Prostate gland (tissue), 2 donors: ENCODE data around the gene TSPAN18. TPM values are rescaled to one million over a fixed set of nuclear protein-coding genes. Genes with fewer than 3 reads are reported as not detected.

Source experiments
- DNase-seq: peaks from one replicate; pipeline ENCODE4 v3.0.0-alpha.2; 2019; ENCODE audit warnings: low spot score
- H3K27ac ChIP-seq, 2 donors: fragments of 200-600 bp; sonication (generic); 2 replicates each; pipeline ENCODE4 v1.5.1; 2017 to 2019
- H3K27me3 ChIP-seq: fragments of 200-600 bp; sonication (generic); replicated peaks from 2 replicates; pipeline ENCODE4 v1.5.1; 2019; ENCODE audit not compliant: insufficient read depth
- H3K36me3 ChIP-seq, 2 donors: fragments of 200-600 bp; sonication (generic); 1 replicate in 1 of 2; 2 replicates in 1 of 2; pipeline versions ENCODE4 v1.5.1 to v1.8.1; 2017 to 2019
- H3K4me1 ChIP-seq: fragments of 200-600 bp; sonication (generic); replicated peaks from 2 replicates; pipeline ENCODE4 v1.5.1; 2019
- H3K4me3 ChIP-seq, 2 donors: fragments of 200-600 bp; sonication (generic); 2 replicates each; pipeline ENCODE4 v1.5.1; 2017 to 2019
- H3K9me3 ChIP-seq: fragments of 200-600 bp; sonication (generic); 2 replicates; pipeline ENCODE4 v1.5.1; 2017
- CTCF ChIP-seq, 4 experiments: fragments of 200-600 bp in 2 of 4; fragments of 450-650 bp in 2 of 4; sonication (generic) in 2 of 4; IDR thresholded peaks; 1 replicate in 3 of 4; 2 replicates in 1 of 4; pipeline ENCODE4 v1.5.1; 2016 to 2019; ENCODE audit warnings: antibody characterized with exemption in 4 of 4, mild to moderate bottlenecking in 2 of 4, moderate library complexity in 2 of 4
- POLR2A ChIP-seq: fragments of 450-650 bp; IDR thresholded peaks from one replicate; pipeline ENCODE4 v1.6.1; 2016; ENCODE audit warnings: antibody characterized with exemption, mild to moderate bottlenecking
- POLR2AphosphoS5 ChIP-seq: sonication (generic); formaldehyde crosslinking; IDR thresholded peaks from one replicate; pipeline ENCODE4 v1.6.1; 2017; ENCODE audit warnings: antibody characterized with exemption
- WGBS: methylation state at CpG from one replicate; pipeline ENCODE4 v1.1.5; 2018; 5-methylcytosine and 5-hydroxymethylcytosine counted together
- intact Hi-C: fragments of 100-400 bp; cut with DNase I; formaldehyde crosslinking; loops from one replicate; pipeline ENCODE4 v1.14.2; 2022
- total RNA-seq, 2 donors: library from RNA; depleted of rRNA; stranded (reverse); fragments of >200 nt; gene quantifications; one replicate each; pipeline ENCODE4 v1.1.0, GENCODE V29; 2016

The TSPAN18 gene
- total RNA-seq, 2 donors from 2014 or later: 4.1 to 6.6 TPM

- no peak for TF ChIP-seq CTCF (IDR thresholded peaks at IDR 0.05)
- TF ChIP-seq POLR2AphosphoS5: no peak
- TF ChIP-seq POLR2A: no peak
- Histone ChIP-seq H3K4me1 (no peaks in the 10 kb centered on the region), H3K4me3 (no peak overlapping the region), H3K27me3 (no peaks in the 10 kb centered on the region), H3K36me3 (no peaks in the 10 kb centered on the region), H3K9me3 (no peaks in the 10 kb centered on the region), H3K27ac (no peak overlapping the region)
- intact Hi-C loops: no loop called here
- no peak for DNase-seq
- 85% methylated on average over 7 of the region's 7 CpGs for WGBS
Measured at GRCh38 chr11:44826922-44827643, 100.3 kb downstream of the TSPAN18 start.

DNA sequence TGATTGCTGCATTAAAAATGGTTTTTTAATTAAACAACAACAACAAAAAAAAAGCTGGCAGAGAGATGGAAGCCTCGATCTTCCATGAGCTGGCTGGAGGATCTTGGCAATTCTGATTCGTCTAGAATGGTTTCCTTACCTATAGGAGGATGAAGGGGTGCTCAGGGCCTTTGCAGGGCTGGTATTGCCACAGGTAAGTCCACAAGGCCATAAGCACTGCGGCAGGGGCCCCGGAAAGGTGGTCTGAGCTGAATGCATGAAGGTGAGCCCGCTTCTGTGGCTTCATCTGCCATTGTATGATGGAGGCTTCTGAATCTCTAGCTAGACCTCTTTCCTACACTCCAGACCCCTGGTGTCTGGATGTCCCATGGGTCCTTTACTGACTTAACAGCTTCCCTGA is 101.5 kb downstream of the TSPAN18 start:
- Histone ChIP-seq H3K27ac (no peak overlapping the region), H3K4me3 (no peak overlapping the region), H3K9me3 (no peaks in the 10 kb centered on the region), H3K27me3 (no peaks in the 10 kb centered on the region), H3K4me1 (no peaks in the 10 kb centered on the region), H3K36me3 (no peaks in the 10 kb centered on the region)
- no peak for TF ChIP-seq POLR2A
- no peak for TF ChIP-seq POLR2AphosphoS5
- TF ChIP-seq CTCF (IDR thresholded peaks at IDR 0.05): no peak
- 95% methylated on average over 5 of the region's 5 CpGs for WGBS
- intact Hi-C loops: no loop called here
- DNase-seq: no peak

- no peaks in the 10 kb centered on the region for H3K9me3 ChIP-seq
- no peak overlapping the region for H3K27ac ChIP-seq
- intact Hi-C loops: no loop called here
- no peaks in the 10 kb centered on the region for H3K36me3 ChIP-seq
- WGBS: 91% methylated on average over 2 of the region's 2 CpGs
- no peak for DNase-seq
- no peak overlapping the region for H3K4me3 ChIP-seq
- no peaks in the 10 kb centered on the region for H3K4me1 ChIP-seq
- H3K27me3 ChIP-seq: no peaks in the 10 kb centered on the region
- no peak for TF ChIP-seq CTCF (IDR thresholded peaks at IDR 0.05)
- TF ChIP-seq POLR2A: no peak
- no peak for TF ChIP-seq POLR2AphosphoS5
Measured at GRCh38 chr11:44829838-44830237, 103.1 kb downstream of the TSPAN18 start.

DNA sequence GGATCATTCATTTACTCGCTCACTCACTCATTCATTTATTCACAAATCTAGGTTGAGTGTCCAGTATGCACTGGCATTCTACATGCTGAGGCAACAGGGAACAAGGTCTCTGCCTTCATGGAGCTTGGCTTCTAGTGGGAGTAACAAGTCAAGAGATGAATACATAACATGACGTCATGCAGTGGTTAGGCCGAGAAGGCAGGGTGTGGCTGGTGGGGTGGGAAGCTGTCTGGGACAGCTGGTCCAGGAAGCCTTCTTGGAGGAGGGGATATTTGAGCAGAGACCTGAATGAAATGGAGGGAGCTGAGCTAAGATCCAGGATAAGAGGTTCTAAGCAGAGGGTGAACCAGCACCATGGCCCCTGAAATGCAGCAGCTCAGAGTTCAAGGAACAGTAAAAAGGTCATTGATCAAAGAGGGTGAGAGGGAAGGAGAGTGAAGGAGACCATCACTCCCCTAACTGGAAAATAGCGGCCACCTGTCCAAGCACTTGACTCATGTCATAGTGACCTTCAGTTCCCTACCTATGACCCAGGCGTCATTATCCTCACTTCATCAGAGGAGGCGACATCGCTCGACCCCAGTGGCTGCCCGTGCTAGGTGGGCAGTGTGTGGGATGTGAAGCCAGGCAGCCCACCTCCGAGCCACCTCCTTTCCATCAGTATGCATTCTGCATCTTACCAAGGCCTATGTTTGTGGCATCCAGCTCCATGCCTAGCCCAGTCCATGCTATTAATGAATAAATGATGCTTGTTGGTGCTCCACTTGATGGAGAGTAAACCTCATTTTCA is 105.0 kb downstream of the TSPAN18 start:
- Histone ChIP-seq H3K27ac (no peak overlapping the region), H3K9me3 (no peaks in the 10 kb centered on the region), H3K4me3 (no peak overlapping the region), H3K36me3 (no peaks in the 10 kb centered on the region), H3K4me1 (no peaks in the 10 kb centered on the region), H3K27me3 (no peaks in the 10 kb centered on the region)
- 90% methylated on average over 10 of the region's 10 CpGs for WGBS
- no peak for DNase-seq
- TF ChIP-seq POLR2A: no peak
- no peak for TF ChIP-seq CTCF (IDR thresholded peaks at IDR 0.05)
- no peak for TF ChIP-seq POLR2AphosphoS5
- intact Hi-C loops: no loop called here

GRCh38 chr11:44832452-44832851 is 105.7 kb downstream of the TSPAN18 start:
- Histone ChIP-seq H3K4me1 (no peaks in the 10 kb centered on the region), H3K27ac (no peak overlapping the region), H3K4me3 (no peak overlapping the region), H3K36me3 (no peaks in the 10 kb centered on the region), H3K9me3 (no peaks in the 10 kb centered on the region), H3K27me3 (no peaks in the 10 kb centered on the region)
- TF ChIP-seq CTCF (IDR thresholded peaks at IDR 0.05) (no peak), POLR2AphosphoS5 (no peak), POLR2A (no peak)
- intact Hi-C loops: no loop called here
- DNase-seq: no peak
- 88% methylated on average over 10 of the region's 10 CpGs for WGBS
